Measurements from ENCODE around the gene FFAR3.

DNA sequence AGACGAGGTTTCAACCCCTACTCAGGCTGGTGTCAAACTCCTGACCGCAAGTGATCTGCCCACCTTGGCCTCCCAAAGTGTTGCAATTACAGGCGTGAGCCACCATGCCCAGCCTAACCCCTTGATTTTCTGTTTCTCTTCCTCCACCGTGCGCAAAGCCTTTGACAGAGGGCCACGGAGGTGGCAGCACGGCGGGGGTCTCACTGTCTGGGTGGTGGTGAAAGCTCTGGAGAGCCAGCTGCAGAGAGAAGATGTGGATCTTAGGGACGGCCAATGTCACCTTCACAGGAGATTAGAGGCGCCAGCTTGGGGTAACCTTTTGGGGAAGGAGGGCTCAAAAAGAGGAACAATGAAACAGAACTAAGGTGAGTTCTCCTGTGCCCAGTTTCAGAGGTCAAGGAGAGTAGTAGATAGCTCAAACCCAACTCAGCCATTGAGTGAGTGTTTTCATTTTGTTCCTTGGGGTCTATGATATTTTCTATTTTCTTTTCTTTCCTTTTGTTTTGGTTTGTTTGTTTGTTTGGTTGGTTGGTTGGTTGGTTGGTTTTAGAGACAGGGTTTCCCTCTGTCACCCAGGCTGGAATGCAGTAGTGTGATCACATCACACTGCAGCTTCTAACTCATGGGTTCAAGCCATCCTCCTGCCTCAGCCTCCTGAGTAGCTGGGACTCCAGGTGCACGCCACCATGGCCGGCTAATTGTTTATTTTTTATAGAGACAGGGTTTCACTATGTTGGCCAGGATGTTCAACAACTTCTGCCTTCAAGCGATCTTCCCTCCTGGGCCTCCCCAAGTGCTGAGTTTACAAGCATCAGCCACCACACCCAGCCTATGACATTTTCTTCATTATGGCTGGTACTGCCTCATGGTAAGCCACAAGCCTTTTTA, 50.3 kb downstream of the FFAR3 start:
- no peak for TF ChIP-seq TP53 (CRISPR knock-in tag; IDR thresholded peaks at IDR 0.05)
- no peak for TF ChIP-seq POLR2A (IDR thresholded peaks at IDR 0.05; ENCODE audit: low read length)
- no peak for TF ChIP-seq CTCF (IDR thresholded peaks at IDR 0.05)

Data from A549 (cell line).